Measurements from ENCODE around the gene ZNF710. TPM values are rescaled to one million over a fixed set of nuclear protein-coding genes. Genes with fewer than 3 reads are reported as not detected.
A peak's percentile ranks its signal among the peaks of the same experiment; 100 is the strongest.

ZNF710 gene
- total RNA-seq, 1 donor from 2014 or later, result 25.2 TPM

- Mint-ChIP-seq H3K9me3 (ENCODE audit: unreplicated experiment) (no peaks in the 10 kb centered on the region), H3K27me3 (ENCODE audit: unreplicated experiment) (peaks cover 2% of the 10 kb centered on the region), H3K4me1 (ENCODE audit: low read depth, unreplicated experiment) (no peaks in the 10 kb centered on the region), H3K36me3 (ENCODE audit: unreplicated experiment) (no peaks in the 10 kb centered on the region), H3K4me3 (ENCODE audit: unreplicated experiment) (no peak overlapping the region), H3K27ac (ENCODE audit: unreplicated experiment) (no peak overlapping the region)
- DNase-seq, result no peak
- no peak for TF ChIP-seq CTCF (IDR thresholded peaks at IDR 0.05; ENCODE audit: partially characterized antibody, unreplicated experiment)
Measured at GRCh38 chr15:89963301-89964231, 37.6 kb upstream of the ZNF710 start.

- Mint-ChIP-seq H3K27me3 (ENCODE audit: unreplicated experiment) (peaks cover 2% of the 10 kb centered on the region), H3K4me3 (ENCODE audit: unreplicated experiment) (no peak overlapping the region), H3K27ac (ENCODE audit: unreplicated experiment) (no peak overlapping the region), H3K9me3 (ENCODE audit: unreplicated experiment) (no peaks in the 10 kb centered on the region), H3K4me1 (ENCODE audit: low read depth, unreplicated experiment) (no peaks in the 10 kb centered on the region), H3K36me3 (ENCODE audit: unreplicated experiment) (no peaks in the 10 kb centered on the region)
- no peak for TF ChIP-seq CTCF (IDR thresholded peaks at IDR 0.05; ENCODE audit: partially characterized antibody, unreplicated experiment)
- DNase-seq, result no peak
Measured at GRCh38 chr15:89964232-89964954, 36.7 kb upstream of the ZNF710 start.

- no peak overlapping the region for H3K27ac Mint-ChIP-seq (ENCODE audit: unreplicated experiment)
- H3K4me3 Mint-ChIP-seq (ENCODE audit: unreplicated experiment), result no peak overlapping the region
- TF ChIP-seq CTCF (IDR thresholded peaks at IDR 0.05; ENCODE audit: partially characterized antibody, unreplicated experiment), result no peak
- no peak for DNase-seq
- H3K9me3 Mint-ChIP-seq (ENCODE audit: unreplicated experiment), result no peaks in the 10 kb centered on the region
- H3K4me1 Mint-ChIP-seq (ENCODE audit: low read depth, unreplicated experiment), result no peaks in the 10 kb centered on the region
- no peaks in the 10 kb centered on the region for H3K36me3 Mint-ChIP-seq (ENCODE audit: unreplicated experiment)
- peaks cover 2% of the 10 kb centered on the region for H3K27me3 Mint-ChIP-seq (ENCODE audit: unreplicated experiment)
Measured at GRCh38 chr15:89967881-89968280, 33.2 kb upstream of the ZNF710 start.

- peak; percentile 46 for TF ChIP-seq CTCF (IDR thresholded peaks at IDR 0.05; ENCODE audit: partially characterized antibody, unreplicated experiment)
- H3K9me3 Mint-ChIP-seq (ENCODE audit: unreplicated experiment), result peaks cover 2% of the 10 kb centered on the region
Measured at GRCh38 chr15:89971592-89971997, 29.5 kb upstream of the ZNF710 start.

More at GRCh38 chr15:89971592-89971997, 29.5 kb upstream of the ZNF710 start:
- H3K36me3 Mint-ChIP-seq (ENCODE audit: unreplicated experiment), result no peaks in the 10 kb centered on the region
- no peak overlapping the region for H3K27ac Mint-ChIP-seq (ENCODE audit: unreplicated experiment)
- H3K4me1 Mint-ChIP-seq (ENCODE audit: low read depth, unreplicated experiment), result no peaks in the 10 kb centered on the region
- peaks cover 2% of the 10 kb centered on the region for H3K27me3 Mint-ChIP-seq (ENCODE audit: unreplicated experiment)
- peak; percentile 78 for DNase-seq
- no peak overlapping the region for H3K4me3 Mint-ChIP-seq (ENCODE audit: unreplicated experiment)

Measured in glutamatergic neuron (in vitro differentiated cells).